HG02938 (cell line): ENCODE measurements around the gene GPR84.

Experiments used
- ATAC-seq: cut with Tn5 transposase; IDR thresholded peaks from one replicate; pipeline ENCODE4 v1.9.1; 2021; ENCODE audit warnings: mild to moderate bottlenecking, moderate library complexity; ENCODE audit not compliant: unreplicated experiment

Gene GPR84

GRCh38 chr12:54375259-54375579 lies 10.9 kb upstream of the GPR84 start:
- no peak for ATAC-seq

DNA sequence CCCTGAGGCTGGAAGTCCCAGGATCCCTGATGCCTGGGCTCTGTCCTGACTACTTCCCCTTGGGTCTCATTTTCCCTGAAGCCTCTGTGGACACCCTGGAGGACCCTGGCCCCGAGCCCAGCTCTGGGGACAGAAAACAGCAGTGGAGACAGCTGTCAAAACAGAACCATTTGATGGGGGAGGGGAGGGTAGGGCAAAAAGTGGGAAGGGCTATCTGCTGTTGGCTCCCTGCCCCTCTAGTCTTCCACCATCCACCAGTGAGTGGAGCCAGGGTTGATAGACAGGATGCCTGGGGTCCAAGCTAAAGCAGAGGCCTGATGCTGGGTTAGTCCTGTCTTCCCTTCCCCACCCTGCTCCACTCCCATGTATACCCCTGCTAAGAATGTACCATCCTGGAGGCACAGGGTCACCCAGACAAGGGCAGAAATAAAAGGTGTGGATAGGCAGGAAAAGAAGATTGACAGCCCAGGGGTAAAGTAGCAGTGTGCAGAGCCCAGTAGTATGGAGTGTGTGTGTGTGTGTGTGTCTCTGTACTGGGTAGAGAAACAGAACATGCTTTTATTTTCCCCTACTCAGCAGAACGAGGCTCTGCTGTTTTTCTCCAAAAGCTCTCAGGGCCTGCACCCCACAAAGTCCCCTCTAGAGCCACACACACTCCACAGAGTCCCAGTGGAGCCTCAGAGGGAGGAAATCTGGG lies 10.4 kb upstream of the GPR84 start:
- ATAC-seq = no peak

GRCh38 chr12:54373649-54374561 lies 9.6 kb upstream of the GPR84 start:
- ATAC-seq = no peak

- ATAC-seq = no peak
These were observed 8.0 kb upstream of the GPR84 start for GRCh38 chr12:54372113-54372806.

GRCh38 chr12:54371328-54372112 lies 7.2 kb upstream of the GPR84 start:
- no peak for ATAC-seq

- no peak for ATAC-seq
These were observed 6.0 kb upstream of the GPR84 start for GRCh38 chr12:54370171-54370730.

GRCh38 chr12:54369597-54370131 lies 5.4 kb upstream of the GPR84 start:
- ATAC-seq = no peak

GRCh38 chr12:54368709-54369596 lies 4.7 kb upstream of the GPR84 start:
- ATAC-seq = peak; percentile 73

DNA sequence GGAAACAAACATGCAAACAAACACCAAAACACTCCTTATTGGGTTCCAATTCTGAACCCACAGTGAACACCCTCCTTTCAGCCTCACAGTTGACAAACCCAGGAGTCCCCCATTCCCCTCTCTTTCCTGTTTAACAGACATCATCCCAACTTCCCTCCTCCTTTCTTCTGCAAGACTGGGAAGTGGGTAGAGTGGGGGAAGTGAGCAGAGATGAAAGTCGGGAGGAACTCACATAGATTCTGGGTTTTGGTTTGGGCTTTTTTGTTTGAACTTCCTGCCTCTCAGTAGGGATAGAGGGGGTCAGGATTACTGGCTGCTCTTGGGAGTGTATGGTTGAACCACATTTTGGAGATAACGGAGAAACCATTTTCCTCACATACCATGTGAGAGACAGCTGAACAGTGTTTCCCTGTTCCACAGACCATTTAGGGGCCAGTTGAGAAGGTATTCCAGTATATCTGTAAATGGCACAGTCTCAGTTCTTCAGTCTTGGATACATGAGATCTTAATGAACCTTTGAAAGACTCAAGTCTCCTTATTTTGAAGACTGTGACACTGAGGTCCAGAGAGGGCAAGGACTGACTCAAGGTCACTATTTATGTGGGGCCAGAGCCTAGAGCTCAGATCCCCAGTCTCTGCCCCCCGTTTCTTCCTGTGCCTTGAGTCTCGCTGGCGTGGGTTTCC lies 3.9 kb upstream of the GPR84 start:
- peak; percentile 19 for ATAC-seq

DNA sequence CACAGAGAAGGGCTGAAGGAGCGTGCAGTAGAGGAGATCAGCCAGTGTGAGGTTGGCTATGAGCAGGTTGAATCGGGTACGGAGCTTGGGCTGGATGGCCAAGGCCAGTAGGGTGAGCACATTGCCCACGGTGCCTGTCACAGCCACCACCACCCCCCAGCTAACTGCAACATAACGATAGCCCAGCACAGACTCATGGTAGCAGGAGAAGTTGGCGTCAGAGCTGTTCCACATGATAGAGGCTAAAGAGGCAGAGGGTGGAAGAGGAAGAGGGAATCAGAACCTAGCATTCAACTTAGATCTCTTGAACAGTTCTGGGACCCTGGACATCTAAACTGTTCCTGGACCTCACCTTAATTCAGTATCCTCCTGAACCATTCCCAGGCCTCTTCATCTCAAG lies 668 bp downstream of the GPR84 start:
- ATAC-seq = no peak

GRCh38 chr12:54363047-54363446 lies 1.2 kb downstream of the GPR84 start:
- no peak for ATAC-seq

- ATAC-seq = no peak
These were observed 3.4 kb downstream of the GPR84 start for GRCh38 chr12:54360717-54361456.

GRCh38 chr12:54359762-54360351 lies 4.4 kb downstream of the GPR84 start:
- ATAC-seq = no peak

DNA sequence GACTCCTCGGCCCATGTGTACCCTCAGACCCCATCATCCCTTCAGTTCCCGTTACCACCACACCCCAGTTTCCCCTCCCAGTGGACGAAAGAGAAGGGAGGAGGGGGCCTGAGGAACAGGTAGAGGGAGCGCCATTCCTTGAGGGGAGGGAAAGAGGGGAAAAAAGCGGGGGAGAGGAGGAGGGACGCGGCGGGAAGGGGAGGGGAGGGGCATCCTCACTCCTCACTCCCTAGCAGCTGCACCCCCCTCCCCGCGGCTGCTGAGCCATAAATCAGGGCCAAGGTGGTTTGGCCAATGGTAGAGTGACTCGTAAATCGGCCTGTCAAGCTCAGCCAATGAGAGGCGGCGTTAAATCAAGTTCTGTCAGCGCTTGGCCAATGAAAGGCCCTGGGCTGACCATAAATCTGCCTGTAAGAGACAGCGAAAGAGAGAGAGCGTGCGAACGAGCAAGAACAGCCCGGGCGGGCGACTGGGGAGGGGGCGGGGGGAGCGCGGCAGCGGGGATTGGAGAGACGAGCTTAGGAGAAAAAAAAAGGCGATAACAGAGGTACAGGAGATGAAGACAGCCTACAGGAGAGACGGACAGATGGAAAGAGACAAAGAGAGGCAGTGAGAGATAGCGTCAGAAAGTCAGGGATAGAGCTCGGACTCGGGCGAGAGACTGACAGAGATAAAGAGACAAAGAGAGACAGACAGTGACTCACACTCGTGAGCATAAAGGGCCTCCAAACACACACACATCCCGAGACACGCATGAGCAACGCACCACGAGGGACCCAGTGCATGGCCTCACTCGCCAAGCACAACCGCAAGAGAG lies 5.1 kb downstream of the GPR84 start:
- ATAC-seq = peak; percentile 99

DNA sequence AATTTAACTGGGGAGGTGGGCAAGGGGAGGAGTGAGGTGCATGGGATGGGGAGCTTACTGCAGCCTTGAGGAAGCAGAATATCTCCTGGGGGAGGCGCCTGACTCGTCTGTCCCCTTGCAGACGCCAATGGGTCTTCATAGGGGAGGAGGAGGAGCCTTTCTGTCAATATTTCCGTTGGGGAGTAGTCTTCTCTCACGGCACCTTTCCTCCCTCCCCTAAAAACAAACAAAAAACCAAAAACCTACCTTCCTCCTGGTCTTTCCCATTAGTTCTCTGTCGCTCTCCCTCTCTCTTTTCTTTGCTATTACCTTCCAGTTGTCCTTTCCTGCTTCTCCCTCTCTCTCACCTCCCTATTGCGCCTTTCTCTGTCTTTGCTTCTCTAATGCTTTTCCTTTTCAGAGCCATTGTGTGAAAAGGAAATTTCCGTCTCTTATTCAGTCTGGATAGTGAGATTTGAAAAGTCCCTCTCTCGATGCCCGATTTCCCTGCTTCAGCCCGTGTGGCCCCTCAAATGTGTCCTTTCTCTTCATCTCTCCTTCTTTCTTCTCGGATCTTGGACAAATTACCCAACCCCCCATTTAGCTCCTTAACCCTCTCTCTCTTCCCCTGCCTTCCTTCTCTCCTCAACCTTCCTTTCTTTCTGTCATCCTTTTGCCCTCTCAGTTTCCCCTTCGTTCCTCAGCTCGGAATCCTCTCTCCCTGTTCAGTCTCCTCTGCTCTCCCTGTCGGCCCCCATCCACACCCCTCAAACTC lies 5.9 kb downstream of the GPR84 start:
- no peak for ATAC-seq

- no peak for ATAC-seq
These were observed 6.6 kb downstream of the GPR84 start for GRCh38 chr12:54357506-54358190.
